Renal cortex interstitium (tissue), 11 donors: Measurements from ENCODE around the gene PEX14. TPM values are rescaled to one million over a fixed set of nuclear protein-coding genes. Genes with fewer than 3 reads are reported as not detected.
A peak's percentile ranks its signal among the peaks of the same experiment; 100 is the strongest.

Experiments used
- DNase-seq, 11 donors: peaks; one replicate each; pipeline ENCODE4 v3.0.0-alpha.2; 2013; ENCODE audit warnings: low read depth in 9 of 11, low spot score in 4 of 11; ENCODE audit errors: extremely low read depth in 1 of 11
- polyA plus RNA-seq, 3 donors: library from polyadenylated mRNA; unstranded; fragments of 120-200 nt; gene quantifications; one replicate each; pipeline ENCODE4 v1.2.1, GENCODE V29; 2013; ENCODE audit not compliant: insufficient read length in 3 of 3

The PEX14 gene
- polyA plus RNA-seq, 3 donors = 20.5 to 25.2 (median 24.7) TPM

DNA sequence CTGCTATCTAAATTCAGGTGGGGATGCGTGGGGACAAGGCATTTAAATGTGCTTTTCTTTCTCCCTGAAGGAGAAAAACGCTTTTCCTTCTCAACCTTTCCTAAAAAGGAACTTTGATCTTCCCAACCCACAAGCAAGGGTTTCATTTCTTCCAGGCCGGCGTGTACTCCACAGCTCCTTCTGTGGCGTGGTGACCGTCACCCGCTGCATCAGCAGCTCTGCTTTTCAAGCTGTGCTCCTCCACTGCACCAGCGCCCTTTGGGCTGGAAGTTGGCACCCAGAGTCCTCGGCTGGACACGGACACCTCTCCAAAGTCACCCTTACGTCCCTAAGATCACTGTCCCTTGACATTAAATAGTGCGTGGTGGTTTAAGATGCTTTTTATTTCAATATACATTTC lies 54.3 kb downstream of the PEX14 start:
- no peak for DNase-seq

DNA sequence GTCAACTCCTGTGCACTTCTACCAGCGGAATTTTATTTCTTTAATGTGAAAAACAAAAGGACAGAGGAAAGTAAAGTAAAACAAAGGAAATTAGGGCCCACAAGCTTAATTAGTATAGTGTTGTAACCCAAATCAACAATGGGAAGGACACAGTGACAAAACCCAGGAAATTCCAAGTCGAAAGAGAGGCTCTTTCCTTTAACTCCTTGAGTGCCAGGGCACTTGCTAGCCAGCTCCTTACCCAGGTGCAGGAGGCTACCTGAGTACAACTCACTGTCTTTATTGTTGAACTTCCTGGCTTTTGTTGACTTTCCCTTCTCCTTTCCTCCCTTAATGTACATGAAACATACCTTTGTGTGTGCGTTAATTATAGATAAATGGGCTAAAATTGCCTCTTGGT lies 55.0 kb downstream of the PEX14 start:
- DNase-seq = no peak

DNA sequence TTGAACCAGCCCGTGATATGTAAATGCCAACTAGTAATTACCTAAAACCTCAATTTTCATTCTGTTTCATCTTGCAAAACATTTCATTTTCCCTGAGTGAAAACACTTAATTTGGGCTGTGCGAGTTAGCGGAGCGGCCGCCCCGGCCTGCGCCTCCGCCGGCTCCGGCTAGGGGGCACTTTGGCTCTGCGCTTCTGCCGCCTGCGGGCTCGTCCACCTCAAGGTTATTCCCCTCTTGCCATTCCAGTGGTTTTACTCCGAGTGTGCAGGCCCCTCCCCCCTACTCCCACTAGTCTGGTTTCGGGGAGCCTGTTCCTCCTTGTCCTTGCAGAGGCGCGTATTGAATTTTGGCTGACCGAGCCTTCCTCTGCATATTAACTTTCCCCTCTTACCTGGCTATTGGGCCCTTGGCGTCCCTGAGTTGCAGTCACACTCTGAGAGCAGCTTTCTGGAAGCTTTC lies 55.6 kb downstream of the PEX14 start:
- peak in 1 of 11 donors; percentile 56 for DNase-seq

DNA sequence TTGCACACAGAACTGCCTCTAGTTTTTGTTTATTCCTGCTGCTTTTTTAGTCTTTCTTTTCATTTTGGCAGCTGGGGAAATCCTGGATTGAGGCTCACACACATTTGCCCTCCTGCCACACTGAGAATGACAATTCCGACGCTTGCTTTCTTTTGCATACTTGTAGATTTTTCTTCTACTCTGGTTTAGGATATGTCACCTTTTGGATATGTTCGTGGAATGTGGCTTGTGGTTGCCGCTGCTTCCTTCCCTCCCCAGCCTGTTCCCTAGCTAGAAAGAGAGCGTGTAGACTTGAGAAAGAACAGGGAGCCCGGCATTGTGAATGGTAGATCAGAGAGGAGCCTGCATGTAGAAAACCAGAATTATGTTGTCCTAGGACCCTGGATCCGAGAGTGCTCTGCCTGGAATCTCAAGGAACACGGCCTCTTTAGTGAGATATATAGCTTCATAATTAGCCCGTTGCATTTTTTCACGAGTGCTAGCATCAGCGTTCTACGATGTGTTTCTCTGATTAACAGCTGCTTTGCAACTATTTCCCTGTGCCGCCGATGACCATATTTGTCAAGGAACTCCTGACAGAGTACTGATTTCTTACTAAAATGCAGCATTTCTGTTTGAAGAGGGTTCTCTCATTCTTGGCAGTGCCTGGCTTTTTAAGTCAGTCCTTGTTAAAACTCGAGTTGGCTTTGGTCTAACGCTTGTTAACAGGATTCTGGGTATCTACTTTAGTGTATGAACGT lies 56.2 kb downstream of the PEX14 start:
- no peak for DNase-seq

DNA sequence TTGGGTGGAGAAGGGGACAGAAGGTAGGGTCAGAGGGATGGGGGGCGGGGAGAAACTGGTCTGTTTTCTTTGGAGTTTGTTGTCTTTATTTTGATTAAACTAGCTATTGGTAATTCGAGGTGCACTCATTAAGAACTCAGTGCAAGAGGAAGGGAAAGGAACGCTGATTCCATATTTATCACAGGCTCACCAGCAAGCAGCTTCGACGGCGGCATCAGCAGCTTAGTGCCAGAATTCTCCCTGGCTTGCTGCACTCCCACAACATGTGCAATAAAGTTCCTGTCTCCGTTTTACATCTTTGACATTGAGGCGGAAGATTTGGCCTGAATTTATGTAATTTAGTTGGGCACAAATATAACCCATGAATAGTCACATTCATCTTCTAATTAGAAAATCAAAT lies 57.6 kb downstream of the PEX14 start:
- DNase-seq = no peak

DNA sequence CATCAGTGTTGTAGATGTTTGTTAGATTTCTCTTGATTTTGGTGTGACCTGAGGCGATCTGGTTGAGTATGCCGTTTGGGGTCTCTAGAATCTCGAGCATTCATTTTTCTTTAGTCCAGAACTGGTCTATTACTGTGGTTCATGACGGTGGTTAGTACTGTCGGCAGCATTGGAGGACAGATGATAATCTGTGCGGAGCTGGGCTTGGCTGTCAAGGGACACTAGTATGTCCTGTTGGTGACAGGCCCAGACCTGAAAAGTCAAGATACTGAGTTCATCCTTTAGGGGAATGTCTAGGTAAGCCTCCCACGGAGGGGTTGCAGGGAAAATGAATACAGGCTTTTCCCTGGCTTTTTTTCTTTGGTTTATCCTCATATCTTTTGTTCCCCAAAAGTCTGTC lies 59.8 kb downstream of the PEX14 start:
- no peak for DNase-seq

DNA sequence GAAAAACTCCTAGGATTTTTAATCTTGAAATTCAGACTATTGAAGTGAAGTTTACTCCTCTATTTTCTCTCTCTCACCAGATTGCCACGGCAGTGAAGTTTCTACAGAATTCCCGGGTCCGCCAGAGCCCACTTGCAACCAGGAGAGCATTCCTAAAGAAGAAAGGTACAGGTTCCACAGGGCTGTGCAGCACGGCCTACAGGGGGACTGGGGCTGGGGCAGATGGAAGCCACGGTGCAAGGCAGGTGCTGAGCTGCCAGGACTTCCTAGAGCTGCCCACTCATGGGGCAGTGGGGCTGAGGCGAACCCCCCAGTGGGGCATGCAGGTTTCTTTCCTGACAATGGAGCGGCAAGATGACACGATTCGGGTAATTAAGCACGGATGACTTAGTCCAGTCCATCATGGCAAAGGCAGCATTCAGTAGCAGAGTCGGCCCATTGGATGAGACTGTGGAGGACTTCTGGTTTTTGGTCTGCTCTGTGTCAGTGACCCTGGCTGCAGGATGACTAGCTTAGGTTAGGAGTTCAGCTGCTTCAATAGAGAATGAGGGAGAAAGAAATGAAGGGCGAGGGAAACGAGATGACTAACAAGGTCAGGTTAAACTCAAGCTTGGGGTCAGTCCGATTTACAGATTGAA lies 61.5 kb downstream of the PEX14 start:
- DNase-seq = no peak

DNA sequence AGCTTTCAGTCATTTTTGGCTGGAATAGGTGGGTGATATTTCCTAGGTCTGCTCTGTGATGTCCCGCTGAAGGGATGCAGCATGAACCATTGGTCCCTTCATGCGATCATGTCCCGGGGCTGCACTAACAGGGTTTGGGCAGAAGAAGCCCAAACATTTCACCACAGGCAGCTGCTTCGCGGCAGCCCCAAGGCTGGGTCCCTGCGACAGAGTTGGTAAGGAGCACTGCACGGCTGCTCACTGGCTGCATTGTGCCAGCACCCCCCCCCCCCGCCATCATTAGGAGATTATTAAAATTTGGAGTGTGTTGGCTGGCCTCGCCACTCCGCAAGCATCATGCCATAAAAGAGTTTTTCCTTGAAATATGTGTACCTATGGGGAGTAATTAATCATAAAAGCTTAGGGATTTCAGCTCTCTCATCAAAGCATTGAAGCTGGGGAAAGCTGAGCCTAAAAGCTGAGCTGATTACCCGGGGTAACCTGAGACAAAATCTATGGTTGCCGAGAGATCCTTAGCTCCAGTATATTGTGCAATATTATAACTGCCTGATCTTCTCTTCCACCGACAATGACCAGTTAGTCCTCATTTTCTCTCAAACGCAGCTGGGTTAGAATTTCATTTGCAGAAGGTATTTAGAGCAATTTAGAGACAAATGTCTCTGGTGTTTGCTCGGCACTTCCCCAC lies 62.5 kb downstream of the PEX14 start:
- no peak for DNase-seq

DNA sequence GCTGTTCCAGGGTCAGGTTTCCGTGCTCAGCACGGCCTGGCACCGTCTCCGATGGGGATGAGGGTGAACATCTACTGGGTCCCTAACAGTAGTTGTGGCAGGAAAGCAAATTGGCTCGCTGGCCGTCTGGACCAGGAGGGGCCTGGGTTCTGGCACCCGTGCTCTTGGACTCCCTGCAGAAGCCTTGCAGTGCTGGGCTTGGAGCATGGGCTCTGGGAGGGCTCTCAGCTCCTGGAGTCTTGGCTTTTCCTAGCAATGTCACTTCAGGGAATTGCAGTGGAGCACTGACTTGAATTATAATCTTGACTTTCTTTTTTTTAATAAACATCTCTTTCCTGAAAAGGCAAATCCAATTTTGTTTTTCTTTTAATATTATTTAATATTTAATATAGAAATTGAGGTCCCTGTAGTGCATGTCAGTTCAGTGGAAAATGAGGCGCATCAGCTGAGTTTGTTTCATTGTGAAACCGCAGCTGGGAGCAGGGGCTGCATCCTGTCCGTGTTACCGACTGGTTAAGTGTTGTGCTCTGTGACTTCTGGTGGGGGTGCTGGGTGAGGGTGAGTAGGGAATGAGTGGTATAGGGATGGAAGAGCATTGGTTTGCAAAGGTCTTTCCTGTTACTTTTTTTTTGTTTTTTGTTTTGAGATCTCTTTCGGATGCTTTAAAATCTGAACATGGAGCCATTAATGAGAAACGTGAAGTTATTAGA lies 64.1 kb downstream of the PEX14 start:
- no peak for DNase-seq

DNA sequence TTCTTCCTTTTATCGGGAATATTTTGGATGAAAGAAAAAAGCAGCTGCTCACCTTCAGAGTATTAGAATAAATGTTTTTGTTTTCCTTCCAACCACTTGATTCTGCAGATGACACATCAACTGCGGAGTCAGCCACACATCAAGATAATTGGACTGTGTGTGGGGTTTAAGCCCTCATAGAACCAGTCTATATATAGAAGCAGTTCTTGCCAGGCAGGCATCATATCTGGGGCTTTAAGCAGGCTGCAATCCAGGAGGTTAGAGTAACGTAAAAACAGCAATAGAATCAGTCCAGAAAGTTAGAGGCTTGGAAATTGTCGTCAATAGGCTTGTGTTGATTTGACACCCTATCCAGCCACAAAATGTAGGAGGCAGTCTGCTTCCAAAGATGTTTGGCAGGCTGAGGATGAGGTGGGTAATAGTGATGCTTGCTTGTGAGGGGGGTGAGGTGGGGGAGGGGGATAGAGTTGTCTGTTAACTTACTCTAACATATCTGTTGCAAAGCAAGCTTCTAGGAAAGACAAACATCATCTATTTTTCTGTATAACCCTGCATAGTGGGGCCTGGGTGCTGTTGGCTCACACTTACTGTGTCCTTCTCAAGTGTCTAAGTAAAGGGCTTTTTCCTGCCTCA lies 64.8 kb downstream of the PEX14 start:
- no peak for DNase-seq

DNA sequence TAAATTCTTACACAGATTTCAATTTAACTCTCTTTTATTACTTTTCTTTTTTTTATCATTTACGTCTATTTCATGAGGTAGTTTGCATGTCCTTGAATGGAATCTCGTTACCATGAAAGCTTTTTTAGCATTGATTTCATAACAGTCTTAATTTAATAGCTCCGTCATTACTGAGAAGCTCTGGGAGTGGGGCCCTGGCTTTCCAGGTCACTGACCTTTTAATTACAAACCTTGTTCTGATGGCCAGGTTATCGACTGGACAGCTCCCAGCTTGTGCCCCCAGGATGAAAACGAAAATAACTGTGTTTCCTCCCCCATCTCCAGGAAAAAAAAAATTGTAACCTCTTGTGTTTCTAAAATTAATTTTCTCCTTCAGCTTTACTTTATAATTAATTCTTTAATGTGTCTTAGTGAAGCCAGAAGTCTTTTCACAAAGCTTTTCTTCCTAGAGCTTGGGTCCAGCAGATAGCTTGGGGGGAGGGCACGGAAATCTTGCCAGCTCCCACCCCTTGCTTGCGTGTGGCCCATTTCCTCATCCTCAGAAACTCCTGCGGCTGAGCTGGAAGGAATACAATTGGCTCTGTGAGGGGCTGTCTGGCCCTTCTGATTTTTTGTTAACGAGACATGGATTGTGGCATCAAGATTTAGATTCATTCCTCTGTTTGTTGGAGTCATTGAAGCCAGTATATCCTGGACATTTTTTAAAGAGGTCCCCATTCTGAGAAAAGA lies 65.7 kb downstream of the PEX14 start:
- no peak for DNase-seq

DNA sequence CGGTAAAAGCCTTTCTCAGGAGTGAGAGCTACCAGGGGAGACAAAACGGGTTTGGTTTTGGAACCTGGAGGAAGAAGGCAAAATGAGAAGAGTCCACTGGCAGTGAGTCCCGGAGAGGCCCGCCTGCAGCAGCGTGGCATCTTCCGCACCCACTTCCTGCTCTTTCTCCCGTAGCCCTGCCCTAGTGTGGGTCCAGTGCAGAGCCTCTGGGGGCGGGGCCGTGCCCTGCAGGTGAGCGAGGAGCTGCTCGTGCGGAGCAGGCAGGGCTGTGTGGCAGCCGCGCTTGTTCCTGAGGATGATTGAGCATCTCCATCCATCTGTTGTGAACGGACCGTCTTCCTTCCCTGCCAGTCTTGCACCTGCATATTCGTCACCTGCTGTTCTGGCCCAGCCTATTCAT lies 66.5 kb downstream of the PEX14 start:
- no peak for DNase-seq

DNA sequence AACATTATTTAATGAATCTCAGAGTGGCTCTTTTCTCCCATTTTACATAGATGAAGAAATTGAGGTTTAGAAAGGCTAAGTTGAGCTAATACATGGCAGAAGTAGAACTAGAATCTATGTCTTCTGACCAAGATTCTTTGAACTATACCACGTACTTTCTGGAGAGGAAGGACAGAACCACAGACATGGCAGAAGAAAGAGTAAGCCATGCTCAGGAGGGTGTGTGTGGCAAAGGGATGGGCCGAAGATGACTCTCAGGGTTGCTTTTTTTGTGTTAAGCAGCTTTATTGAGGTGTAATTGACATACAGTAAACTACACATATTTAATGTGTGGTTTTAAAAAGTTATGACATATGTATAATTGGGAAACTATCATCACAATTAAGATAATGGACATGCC lies 69.5 kb downstream of the PEX14 start:
- DNase-seq = no peak

DNA sequence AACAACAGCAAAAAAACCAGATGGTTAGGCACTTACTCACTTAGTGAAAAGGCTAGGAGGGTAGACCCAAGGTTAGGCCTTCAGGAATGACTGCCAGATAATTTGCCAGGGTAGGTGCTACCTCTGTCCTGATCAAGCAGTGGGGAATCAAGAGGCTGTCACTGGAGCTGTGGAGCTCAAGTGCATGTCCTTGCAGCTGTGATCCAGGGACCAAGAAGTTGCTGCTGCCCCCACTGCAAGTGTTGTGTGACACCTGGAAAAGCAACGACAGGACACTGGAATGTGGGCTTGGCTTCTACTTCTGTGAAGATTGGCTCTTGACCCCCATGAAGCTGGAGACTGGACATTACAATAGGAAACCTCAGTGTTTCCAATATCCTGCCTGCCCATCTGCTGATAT lies 72.1 kb downstream of the PEX14 start:
- no peak for DNase-seq

DNA sequence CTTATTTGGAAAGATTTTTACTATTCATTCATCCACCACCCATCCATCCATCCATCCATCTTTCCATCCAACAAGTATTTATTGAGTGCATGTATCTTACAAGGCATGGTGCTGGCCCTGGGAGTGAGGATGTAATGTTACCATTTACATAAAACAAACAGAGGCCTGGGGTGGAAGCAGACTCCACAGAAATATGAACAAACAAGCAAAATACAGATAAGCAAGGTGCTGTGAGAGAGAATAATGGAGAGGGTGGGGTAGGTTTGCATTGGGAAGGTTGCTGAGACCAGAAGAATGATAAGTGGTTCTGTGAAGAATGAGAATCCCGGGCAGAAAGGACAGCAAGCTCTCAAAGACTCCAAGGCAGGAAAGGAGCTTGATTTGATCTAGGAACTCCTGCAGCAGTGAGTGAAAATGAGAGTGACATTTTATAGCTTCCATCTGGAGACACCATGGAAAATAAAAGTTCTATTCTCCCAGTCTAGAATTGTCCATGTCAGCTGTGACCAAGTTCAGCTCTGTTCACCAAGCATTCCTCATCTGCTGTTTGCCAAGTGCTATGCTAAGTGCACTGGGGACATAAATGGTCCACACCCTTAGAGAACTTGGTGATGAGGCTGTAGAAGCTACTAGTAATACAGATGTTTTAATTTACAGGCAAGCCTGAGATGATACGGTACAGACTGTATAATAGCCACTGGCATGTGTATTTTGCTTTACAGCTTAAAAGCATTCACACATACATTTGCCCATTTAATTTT lies 75.3 kb downstream of the PEX14 start:
- DNase-seq = no peak

DNA sequence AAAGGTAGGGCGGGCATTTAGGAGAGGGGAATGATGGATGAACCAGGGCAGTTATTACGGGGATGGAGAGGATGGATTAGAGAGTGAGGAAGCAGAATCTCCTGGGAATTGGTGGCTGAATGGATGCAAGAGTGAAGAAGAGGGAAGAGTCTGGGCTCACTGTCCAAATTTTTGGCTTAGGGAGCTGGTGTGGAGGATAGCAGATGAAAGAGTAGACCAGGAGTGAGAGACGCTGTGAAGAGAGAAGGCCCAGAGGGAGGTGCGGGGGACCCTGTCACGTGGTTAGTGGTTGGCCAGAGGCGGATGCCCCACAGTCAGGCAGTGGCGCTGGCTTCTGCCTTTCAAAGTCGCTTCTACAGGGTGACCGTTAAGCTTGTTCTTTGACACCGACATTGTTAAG lies 78.4 kb downstream of the PEX14 start:
- DNase-seq = no peak

DNA sequence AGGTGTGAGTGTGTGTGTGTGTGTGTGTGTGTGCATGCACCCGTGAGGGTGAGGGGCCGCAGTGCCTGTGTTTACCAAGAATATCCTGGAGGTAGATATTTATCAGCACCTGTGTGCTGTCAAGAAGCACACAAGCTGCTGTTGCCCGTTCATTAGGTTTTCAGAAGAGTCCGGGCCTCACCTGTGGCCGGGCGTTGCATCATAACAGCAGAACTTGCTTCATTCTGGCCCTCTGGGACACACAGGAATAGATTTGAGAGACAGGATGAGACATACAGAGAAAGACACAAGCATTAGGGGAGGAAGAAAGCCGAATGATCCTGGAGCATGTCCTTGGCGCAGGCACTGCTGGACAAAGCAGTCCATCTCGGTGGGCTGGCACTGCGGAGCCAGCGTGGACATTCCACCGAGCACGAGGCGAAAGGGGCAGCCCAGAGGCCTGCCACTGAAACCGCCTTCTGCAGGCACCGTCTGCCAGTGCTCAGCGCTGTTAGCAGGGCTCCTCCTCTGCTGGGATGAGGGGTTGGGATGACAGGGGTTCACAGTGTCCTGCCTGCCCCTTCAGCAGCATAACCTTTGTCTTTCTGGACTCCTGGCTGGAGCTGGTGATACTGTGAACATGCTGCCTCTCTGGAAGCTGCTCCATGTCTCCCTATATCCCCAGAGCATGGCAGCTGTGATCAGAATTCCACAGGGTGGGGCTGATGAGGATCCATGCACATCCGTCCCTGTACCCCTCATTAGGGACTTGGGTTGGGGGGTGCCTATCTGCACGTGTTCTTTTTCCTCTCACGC lies 81.1 kb downstream of the PEX14 start:
- no peak for DNase-seq
